Tibial nerve (tissue), 4 donors: ENCODE data around the gene ARPC5L.

ENCODE experiments used
- CTCF ChIP-seq, 5 experiments: fragments of 200-600 bp in 3 of 5; fragments of 450-650 bp in 2 of 5; sonication (generic) in 3 of 5; IDR thresholded peaks; one replicate each; pipeline ENCODE4 v1.5.1; 2016 to 2019; ENCODE audit warnings: antibody characterized with exemption in 5 of 5, mild to moderate bottlenecking in 3 of 5, moderate library complexity in 2 of 5
- EP300 ChIP-seq, 2 donors: sonication (generic); formaldehyde crosslinking; IDR thresholded peaks; one replicate each; pipeline ENCODE4 v1.6.1; 2017; ENCODE audit warnings: antibody characterized with exemption in 2 of 2, mild to moderate bottlenecking in 1 of 2
- POLR2A ChIP-seq, 2 donors: fragments of 450-650 bp; IDR thresholded peaks; one replicate each; pipeline ENCODE4 v1.6.1; 2017; ENCODE audit warnings: antibody characterized with exemption in 2 of 2, mild to moderate bottlenecking in 2 of 2, moderate library complexity in 2 of 2

- no peak for TF ChIP-seq POLR2A (IDR thresholded peaks at IDR 0.05)
- peak in 2 of 5 experiments; percentile 21 to 42 for TF ChIP-seq CTCF (IDR thresholded peaks at IDR 0.05)
- TF ChIP-seq EP300 (IDR thresholded peaks at IDR 0.05), result peak in 1 of 2 donors; percentile 69
These were observed 41.0 kb upstream of the ARPC5L start for GRCh38 chr9:124820698-124821623.
